OCI-LY7 (cell line): Measurements from ENCODE around the gene PROB1.

Experiments
- EZH2phosphoT487 ChIP-seq: fragments of 200-600 bp; sonication (generic); IDR thresholded peaks from 2 replicates; pipeline ENCODE4 v1.6.1; 2018; ENCODE audit warnings: low read depth, borderline replicate concordance, mild to moderate bottlenecking, mixed run types, antibody characterized with exemption, low read length, moderate library complexity, mixed read lengths
- TF ChIP-seq, protein P1 (sequence below): fragments of 200-600 bp; sonication (generic); conservative IDR thresholded peaks from 2 replicates; pipeline ENCODE4 v1.5.1; 2014; ENCODE audit warnings: mild to moderate bottlenecking, antibody characterized with exemption, low read length, moderate library complexity, mixed read lengths

DNA sequence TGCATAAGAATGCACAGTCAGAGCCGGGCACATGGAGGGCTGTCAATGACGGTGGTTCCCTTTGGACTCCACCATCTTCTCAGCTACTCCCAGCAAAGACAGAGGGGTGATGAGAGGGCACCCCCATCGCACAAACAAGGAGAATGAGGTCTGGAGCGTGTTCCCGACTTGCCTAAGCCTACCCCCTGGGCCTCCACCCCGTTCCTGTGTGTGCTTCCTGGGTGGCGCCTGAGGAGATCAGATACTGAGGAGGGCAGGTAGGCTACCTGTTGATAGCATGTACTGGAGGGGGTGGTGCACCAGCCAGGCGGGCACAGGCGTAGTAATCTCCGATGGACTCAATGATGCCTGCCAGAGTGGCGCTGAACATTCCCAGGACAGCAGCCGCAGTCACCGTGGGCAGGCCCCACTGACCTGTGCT lies 16.0 kb downstream of the PROB1 start:
- TF ChIP-seq, protein P1, sequence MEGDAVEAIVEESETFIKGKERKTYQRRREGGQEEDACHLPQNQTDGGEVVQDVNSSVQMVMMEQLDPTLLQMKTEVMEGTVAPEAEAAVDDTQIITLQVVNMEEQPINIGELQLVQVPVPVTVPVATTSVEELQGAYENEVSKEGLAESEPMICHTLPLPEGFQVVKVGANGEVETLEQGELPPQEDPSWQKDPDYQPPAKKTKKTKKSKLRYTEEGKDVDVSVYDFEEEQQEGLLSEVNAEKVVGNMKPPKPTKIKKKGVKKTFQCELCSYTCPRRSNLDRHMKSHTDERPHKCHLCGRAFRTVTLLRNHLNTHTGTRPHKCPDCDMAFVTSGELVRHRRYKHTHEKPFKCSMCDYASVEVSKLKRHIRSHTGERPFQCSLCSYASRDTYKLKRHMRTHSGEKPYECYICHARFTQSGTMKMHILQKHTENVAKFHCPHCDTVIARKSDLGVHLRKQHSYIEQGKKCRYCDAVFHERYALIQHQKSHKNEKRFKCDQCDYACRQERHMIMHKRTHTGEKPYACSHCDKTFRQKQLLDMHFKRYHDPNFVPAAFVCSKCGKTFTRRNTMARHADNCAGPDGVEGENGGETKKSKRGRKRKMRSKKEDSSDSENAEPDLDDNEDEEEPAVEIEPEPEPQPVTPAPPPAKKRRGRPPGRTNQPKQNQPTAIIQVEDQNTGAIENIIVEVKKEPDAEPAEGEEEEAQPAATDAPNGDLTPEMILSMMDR: no peak
- TF ChIP-seq EZH2phosphoT487: no peak
